Vagina (tissue), 2 donors: ENCODE results near the gene FAM161B.

Source experiments
- CTCF ChIP-seq, 3 experiments: fragments of 450-650 bp in 2 of 3; fragments of 200-600 bp in 1 of 3; sonication (generic) in 1 of 3; IDR thresholded peaks; one replicate each; pipeline ENCODE4 v1.5.1; 2017 to 2019; ENCODE audit warnings: antibody characterized with exemption in 3 of 3, mild to moderate bottlenecking in 2 of 3, moderate library complexity in 2 of 3
- POLR2A ChIP-seq, 2 donors: fragments of 450-650 bp; IDR thresholded peaks; one replicate each; pipeline ENCODE4 v1.6.1; 2017; ENCODE audit warnings: antibody characterized with exemption in 2 of 2, mild to moderate bottlenecking in 2 of 2, moderate library complexity in 2 of 2
- POLR2AphosphoS5 ChIP-seq, 2 donors: sonication (generic); formaldehyde crosslinking; IDR thresholded peaks; one replicate each; pipeline ENCODE4 v1.9.0; 2017; ENCODE audit warnings: antibody characterized with exemption in 2 of 2, mild to moderate bottlenecking in 2 of 2, low read depth in 1 of 2; ENCODE audit not compliant: insufficient read depth in 1 of 2

GRCh38 chr14:73924337-73924736 is 25.6 kb downstream of the FAM161B start:
- TF ChIP-seq CTCF (IDR thresholded peaks at IDR 0.05): no peak
- no peak for TF ChIP-seq POLR2AphosphoS5 (IDR thresholded peaks at IDR 0.05; ENCODE audit: insufficient read depth in 1 of 2, low read depth in 1 of 2)
- no peak for TF ChIP-seq POLR2A (IDR thresholded peaks at IDR 0.05)
